HG03064 (cell line): ENCODE data around the gene CERS6.

Experiments used
- ATAC-seq: cut with Tn5 transposase; IDR thresholded peaks from one replicate; pipeline ENCODE4 v1.9.1; 2021; ENCODE audit warnings: low read depth; ENCODE audit not compliant: unreplicated experiment

The CERS6 gene

DNA sequence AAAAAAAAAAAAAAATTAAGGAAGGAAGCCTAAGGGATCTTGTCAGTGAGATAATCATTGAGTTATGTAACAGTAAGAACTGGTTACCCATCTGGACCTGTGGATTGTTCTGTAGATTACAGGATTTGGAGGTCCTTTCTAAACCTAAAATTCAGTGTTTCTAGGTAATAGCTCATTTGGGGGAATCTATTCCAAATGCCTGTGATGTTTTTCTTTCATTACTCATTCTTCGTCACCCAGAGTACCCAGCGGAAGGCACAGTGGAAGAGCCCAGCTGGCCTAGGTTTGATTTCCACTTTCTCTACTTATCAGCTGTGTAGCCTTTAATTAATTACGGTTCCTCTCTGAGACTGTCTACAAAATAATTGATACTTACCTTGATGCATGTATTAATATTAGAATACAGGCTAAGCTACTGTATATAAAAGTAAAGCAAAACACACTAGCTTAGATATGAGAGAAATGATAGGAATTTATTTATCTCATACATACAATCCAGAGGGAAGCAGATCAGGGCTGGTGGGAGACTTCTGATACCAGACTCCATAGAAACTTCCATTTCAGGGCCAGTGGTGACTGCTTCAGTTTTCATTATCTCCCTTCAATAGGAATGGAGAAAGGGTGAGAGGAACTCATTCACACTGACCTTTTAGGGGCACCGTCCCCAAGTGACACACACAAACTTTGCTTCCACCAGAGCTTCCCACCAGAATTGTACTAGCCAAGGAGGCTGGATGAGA lies 230.6 kb downstream of the CERS6 start:
- no peak for ATAC-seq

DNA sequence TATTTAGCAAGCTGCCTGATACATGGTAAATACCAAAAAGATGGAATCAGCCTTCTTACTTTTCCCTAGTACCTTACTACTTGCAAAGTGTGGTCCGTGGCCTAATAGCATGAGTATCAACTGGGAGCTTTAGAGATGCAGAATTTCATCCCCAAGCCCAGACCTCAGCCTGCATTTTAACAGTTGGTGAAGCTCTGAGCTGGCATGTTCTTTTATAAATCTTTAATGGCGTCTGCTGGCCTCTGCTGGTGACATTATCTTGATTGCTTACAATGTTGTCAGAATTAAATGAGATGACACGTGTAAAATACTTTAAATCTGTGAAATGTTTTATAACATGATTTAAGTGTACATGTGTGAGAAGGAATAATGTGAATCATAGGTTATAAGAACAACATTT lies 231.2 kb downstream of the CERS6 start:
- no peak for ATAC-seq

DNA sequence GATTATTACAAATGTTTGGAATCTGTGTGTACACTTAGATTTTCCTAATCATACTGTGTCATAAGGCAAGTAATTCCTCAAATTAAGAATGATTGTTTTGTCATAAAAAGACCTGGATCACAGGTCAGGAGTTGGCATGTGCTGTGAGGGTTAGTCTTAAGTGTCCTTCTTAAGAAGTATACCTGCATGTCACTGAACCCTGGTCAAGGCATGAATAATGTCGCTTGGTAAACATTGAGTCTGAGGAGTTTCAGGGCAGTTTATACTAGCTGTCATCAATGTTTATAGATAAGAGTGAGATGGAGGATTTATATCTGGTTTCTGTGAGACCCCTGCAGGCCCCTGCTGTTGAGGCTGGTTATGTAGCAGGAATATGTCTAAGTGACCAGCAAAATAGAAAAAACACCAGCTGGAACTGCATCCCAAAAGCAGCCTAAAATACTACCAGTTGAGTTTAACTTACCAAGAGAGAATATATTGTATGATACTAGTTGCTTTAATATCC lies 234.4 kb downstream of the CERS6 start:
- no peak for ATAC-seq

DNA sequence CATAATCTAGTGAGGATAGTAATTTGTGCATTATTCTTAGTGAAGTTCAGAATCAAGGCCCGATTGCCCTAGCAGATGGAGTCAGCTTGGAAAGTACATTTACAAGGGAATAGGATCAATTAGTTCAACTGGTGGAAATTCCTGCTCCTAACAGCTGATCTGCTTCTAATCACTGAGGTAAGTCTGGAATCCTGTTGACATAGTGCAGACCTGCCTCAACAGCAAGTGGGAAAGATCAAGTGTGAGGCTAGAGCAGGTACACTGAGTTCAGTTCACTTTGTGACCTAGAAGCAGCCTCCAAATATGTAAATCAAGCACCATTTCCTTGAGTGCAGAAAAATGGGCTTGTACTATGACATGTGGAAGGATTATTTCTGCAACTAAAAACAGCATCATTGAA lies 235.1 kb downstream of the CERS6 start:
- no peak for ATAC-seq

DNA sequence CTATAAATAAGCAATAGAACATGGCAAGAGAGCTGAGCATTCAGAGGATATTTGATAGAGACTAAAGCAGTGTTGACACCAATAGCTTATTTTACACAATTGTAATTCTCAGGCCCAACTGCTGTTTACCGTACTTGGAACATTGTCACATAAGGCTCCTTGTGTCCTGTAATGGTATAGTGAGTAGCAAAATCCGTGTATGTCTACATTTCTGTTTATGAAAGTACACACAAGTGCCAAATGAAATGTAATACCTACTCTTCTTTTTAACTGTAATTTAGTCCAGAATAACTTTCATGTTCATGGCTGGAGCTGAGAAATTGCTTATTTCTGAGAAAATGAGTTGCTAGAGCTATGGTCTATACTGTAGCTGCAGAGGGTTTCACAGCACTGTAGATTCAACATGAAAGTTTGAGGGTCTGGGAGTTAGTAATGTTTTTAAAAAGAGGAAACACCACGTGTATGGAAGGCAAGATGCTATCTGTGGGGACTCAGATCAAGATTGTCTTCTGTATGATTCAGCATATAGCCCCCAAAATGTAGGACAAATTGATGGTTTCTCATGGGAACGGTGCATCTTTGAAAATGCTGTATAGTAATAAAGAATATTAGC lies 236.2 kb downstream of the CERS6 start:
- no peak for ATAC-seq

DNA sequence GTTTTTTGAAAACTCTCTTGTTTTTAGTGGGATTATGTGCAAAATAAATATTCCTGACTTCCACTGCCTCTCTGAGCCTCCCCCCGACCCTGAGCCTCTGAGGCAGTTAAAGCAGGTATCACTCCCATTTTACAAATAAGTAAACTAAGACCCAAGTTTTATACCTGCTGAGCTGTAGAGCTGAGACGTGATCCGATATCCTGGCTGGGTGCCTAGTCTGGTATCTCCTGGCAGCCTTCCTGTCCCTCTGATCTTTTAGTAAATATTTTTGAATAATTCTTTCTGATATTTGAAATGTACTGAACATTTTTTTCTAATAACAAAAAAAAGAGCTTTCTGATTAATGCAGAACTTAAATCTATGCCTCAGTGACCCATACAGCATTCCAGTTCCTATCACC lies 238.1 kb downstream of the CERS6 start:
- ATAC-seq, result no peak

DNA sequence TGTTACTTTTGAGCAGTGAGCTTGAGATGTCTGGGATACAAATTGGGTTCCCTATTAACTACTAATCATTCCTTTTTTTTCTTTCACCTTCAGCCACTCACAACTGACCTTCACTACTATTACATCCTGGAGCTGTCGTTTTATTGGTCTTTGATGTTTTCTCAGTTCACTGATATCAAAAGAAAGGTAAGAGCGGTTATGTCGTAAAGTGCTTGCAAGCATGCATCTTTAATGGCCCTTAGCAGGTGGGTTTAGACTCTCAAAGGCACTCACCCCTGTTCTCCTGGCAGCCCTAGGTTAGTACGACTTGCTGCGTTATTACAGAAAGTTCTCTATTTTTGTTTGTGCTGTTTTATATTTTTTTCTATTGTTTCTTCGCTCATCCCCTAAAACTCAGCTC lies 238.8 kb downstream of the CERS6 start:
- no peak for ATAC-seq

DNA sequence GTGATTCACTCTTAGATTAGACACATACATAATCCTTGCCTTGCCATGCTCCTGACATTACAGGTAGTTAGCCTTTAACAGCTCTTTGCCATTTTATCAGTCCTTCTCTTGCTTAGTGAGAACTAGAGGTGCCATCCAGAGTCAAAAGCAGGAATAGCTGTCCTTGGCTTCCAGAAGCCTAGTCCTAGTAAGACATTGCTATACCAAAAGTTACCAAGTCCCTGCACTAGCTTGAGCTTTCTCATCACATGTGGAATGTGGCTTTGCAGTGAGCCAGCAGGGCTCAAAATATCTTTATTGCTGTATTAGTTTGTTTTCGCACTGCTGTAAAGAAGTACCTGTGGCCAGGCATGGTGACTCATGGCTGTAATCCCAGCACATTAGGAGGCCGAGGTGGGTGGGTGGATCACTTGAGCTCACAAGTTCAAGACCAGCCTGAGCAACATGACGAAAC lies 241.6 kb downstream of the CERS6 start:
- ATAC-seq, result no peak

DNA sequence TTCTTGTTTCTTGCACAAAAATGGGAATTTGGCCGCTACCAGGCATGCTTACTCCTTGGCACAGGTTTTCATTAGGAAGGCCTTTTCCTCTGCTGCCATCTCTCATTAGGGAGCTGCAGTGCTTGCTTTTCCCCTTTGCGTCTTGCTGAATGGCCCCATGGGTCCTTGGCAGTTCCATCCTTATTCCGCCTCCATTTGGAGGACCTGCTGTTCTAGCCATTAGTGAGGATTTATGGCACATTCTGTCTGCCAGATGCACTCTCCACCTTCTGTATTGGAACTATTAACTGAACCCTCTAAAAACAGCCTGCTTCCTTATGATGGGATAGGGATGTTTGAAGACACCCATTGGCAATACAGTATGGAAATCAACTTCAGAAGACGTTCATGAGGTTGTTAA lies 242.9 kb downstream of the CERS6 start:
- no peak for ATAC-seq

DNA sequence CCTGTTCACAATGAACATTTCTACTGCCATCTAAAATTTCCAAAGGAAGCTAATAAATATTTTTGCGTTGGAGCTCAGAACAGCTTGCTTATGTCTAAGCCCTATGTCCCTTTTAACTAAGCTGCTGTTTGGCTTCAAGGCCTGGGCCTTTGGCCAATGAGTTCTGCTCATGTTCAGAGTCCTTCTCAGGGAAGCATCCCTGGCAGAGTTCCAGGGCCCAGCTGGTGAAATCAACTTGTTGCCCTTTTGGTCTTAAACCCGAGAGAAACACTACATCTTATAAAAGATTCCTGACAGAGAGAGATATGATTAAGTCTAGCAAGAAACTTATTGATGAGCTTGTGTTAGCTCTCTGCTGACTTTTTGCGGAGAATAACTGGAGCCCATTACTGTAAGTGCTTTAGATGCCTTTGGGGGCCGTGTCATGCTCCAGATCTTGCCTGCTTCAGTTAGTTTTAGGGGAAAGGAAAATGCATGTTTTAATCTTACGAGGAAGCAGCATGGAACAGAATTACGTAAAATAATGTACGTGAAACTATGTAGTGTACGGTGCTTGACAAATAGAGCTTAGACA lies 243.9 kb downstream of the CERS6 start:
- ATAC-seq, result no peak

DNA sequence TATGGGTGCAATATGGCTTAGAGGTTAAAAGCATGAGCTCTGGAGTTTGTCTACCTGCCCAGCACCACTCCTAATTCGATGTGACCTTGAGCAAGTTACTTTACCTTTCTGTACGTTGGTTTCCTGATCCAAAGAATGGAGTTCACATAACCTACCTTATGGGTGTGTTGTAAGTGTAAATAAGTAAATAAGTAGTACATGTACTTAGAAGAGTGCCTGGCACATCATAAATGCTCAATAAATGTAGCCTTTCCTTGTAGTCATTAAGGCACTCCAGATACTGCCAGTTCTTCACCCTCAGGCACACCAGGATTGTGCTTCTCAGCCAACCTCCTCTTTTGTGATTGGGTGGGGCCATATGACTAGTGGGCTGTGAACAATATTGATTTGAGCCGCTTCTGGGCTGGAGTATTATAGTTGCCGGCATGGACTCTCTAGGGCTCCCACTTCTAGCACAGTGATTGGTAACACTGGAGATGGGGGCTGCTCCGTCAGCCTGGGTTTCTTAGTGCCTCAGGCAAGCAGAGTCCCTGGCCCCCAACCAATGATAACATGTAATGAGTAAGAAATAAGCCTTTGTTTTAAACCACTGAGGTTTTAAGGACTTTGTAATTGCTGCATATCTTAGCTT lies 244.7 kb downstream of the CERS6 start:
- no peak for ATAC-seq

DNA sequence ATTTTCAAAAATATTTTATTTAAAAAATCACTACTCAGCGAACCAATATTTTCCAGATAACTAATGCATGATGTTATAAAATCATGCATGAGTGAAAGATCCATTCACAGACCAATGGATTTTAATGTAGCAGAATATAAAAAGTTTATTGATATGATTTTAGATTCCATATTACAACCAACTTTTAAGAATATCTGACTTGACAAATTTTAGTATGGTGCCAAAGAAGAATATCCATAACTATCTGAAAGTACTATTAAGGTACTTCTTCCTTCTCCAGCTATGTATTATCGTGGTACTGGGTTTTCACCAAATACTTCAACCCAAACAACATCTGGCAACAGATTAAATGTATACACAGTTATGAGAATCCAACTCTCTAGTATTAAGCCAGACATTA lies 246.5 kb downstream of the CERS6 start:
- ATAC-seq, result no peak

DNA sequence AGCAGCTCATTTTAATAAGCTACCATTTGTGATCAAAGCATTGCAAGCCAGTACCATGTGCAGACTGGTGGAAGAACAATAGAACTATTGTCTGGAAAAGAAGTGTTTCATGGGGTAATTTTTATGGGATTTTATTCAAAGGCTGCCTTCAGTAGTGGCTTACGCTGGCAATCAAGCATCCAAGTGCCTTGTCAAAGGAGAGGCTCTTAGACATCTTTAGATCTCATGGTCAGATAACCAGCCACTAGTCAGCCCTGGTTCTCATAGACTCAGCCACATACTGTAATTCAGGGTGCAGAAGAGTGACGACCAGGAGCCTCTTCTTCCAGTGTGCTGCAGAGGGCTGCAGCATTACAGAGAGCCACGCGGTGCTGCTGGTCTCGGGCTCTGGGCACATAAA lies 247.9 kb downstream of the CERS6 start:
- ATAC-seq, result no peak

DNA sequence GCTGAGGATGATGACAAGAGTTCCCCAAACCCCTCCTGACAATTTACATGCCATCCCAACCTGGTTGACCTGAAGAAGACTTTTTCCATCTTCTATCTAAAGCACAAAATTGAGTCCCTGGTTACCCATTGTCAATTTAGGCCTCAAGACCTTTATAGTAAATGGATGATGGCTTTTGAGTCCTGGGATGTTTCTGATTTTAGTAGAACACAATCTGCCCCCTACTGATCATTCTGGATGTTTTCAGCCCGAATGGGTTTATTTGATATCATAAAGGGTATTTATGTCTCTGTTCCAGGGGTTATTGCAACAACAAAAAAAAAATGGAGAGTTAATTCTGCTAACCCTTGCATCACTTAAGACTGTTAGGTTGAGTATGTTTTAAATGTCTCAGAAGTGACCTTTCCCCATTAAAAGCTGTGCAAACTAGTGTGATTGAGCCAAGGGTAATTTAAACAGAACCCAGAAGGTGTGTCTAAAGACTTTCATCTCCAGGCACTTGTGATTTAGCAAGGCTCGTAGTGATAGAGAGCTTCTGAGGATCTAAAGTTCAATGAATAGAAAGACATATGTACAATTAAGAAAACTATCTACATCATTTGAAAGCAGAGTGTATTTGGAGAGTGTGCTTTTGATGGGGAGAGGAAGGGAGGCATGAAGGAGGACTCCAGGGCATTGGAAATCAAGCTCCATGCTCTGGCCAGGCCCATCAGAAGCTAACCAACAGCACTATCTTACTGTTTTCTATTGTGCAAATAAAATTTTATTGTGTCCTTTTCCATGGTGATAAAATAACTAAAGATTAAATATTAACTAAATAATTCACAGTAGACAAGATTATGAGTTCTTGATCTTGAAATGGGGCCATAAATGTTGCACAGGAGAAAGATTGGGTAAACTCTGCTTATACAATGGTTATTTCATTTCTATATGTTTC lies 249.7 kb downstream of the CERS6 start:
- no peak for ATAC-seq

DNA sequence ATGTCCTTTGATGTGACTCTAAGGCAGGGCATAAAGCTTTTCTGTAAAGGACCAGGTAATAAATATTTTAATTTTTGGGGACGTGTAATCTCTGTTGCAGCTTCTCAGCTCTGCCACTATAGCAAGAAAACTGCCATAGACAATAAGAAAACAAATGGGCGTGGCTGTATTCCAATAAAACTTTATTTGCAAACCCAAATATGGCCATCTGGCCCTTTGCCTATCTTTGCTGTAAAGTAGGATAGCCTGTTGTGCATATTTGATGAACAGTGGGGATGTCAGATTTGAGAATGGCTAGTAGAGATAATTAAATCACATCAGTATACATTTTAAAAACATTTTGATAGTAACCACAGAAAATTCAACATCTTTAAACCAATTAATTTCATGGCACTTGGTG lies 250.7 kb downstream of the CERS6 start:
- ATAC-seq, result no peak

DNA sequence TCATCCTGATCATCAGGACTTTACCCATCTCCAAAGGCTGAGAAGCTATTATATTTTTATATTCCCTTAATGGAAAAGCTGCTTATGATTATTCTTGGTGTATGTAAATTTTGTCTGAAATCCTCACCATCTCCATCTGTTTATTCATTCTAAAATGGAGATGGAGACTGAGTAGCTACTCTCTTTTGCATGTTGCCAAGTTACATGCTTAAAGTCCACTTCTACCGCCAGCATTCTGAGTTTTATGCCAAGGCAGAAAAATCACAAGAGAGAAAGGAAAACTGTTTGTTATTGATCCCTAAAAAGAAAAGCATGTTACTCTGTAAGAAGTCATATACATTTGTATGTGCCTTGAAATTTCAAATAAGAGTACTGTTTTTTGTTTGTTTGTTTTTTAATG lies 252.0 kb downstream of the CERS6 start:
- ATAC-seq, result no peak

DNA sequence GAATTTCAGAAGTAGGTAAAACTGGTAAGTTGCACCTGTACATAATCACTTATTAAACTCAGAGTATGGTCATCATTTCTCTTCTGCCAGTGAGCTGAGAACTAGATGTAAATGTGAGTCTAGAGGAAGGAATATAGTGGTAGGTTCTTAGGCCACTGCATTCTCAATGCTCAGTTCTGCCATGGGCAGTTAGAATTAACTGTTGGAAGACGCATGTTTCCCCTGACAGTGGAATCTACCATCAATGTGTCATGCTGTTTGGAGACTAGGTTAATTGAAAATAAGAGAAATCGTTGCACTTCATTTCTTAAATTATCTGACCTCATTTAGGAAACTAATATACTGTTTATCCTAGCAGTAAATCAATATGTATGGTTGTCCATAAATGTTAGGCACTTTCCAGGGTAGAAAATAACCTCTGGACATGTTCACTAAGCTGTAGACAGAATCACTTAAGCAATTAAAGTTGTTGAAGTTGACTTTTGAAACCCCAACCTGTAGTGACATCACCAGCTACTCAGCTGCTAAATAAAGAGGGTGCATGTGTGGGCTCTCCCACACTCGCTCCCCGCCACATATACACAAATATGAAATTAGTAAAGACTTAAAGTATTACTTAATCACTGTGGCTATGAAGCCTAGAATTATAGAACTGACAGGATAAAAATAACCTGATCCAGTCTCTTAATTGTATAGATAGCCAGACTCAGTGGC lies 254.8 kb downstream of the CERS6 start:
- no peak for ATAC-seq

DNA sequence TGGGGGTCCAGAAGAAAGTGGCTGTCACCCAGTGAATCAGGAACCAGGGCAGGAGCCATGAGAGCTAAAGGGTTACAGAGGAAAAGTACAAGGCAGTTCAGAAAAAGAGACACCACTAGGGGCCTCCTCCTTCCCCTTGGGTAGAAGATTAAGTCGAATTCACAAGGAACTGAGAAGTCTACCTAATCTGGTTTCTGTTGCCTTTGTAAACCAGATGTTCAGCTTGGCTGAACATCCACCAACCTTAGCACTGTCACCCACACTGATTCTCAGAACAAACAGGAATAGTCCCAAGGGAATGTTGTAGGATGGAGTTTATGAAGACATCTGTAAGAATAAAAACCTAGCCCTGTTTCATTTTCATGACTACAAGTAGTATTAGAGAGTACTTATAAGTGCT lies 256.0 kb downstream of the CERS6 start:
- peak; percentile 96 for ATAC-seq

DNA sequence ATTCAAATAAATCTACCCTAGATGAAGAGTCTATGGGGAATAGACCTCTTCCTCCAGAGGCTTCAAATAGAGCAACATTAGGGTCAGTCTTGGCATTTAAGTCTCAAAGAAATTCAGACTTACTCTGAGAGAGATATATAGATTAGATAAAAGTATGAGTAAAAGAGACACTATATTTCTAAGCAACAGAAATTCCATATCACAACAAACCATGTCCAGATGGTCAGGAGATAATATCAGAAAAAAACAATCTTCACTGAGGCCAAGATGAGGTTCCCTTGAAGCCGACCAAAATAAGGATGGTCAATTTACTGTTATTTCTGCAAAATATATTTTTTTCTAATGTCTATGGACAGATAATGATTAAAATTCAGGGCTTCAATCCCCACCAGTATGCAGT lies 257.3 kb downstream of the CERS6 start:
- no peak for ATAC-seq

DNA sequence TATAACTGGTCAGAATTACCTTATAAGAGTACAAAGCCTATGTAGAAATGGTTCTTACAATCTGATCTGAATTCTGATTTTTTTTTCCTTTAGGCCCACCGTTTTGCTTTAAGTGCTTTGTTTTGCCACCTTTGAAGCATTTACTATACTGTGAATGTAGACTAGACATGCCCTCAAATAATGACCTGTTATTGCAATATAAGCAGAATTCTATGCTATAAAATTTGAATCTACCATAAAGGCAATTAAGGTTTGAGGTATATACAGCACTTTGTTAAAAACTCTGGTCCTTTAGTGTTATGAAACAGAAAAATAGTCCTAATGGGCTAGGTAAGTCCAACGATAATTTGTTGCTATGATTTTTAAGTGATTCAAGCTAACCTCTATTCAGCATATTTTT lies 259.8 kb downstream of the CERS6 start:
- no peak for ATAC-seq
